ENCODE results near the gene KCNQ5.

KCNQ5 gene

DNA sequence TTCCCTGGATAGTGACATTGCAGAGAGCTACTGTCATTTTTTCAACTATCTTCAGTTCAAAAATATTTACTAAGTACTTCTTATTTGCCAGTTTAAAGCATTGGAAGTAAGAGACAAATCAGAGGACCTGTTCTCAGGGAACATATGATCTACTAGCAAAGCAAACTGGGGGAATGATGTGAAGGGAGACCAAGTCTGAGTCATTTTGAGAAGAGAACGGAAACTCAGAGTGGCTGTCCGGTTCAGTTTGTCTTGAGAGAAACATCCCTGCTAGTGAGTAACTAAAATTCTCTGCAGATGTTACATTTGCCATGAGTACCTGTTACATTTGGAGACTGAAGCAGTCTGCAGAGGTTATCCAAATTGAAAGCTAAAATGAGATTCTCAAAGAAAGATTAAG lies 118.3 kb downstream of the KCNQ5 start:
- DNase-seq (ENCODE audit: low read depth, low spot score), result no peak

DNA sequence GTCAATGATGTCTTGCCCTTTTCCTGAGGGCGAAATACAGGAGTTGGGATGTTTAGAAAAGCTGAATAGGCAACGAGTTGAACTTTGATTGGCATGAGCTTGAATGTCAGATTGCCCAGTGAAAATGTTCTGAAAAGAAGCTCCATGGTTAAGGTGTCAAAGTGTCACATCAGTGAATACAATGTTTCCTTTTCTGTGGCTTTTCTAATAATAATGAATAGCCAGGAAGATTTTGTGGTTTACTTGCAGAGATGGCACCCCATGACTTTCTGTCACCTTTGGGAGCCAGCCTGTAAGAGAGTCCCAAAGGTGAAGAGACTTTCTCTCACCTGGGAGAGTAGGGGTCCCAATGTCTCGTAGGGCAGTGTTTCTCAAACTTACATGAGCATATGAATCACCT lies 119.2 kb downstream of the KCNQ5 start:
- DNase-seq (ENCODE audit: low read depth, low spot score), result no peak

GRCh38 chr6:72742001-72742673 lies 120.3 kb downstream of the KCNQ5 start:
- no peak for DNase-seq (ENCODE audit: low read depth, low spot score)

DNA sequence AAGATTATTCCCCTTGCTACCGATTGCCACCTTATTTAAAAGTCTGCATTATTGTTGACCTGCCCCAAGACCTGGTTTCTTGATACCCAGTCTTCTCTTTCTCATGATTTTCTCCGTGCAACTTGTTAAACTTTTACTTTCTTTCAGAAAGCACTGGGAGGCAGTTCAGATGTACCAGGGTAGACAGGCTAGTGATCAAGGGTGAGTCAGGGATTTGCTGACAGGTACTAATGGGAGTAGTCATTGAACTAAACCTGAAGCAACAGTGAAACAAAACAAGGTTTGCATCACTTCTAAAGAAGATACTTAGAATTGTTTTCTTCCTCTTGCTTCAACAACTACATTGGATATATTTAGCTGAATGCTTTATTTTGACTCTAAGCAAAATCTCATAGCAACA lies 124.4 kb downstream of the KCNQ5 start:
- no peak for DNase-seq (ENCODE audit: low read depth, low spot score)

GRCh38 chr6:72748759-72749158 lies 126.9 kb downstream of the KCNQ5 start:
- no peak for DNase-seq (ENCODE audit: low read depth, low spot score)

DNA sequence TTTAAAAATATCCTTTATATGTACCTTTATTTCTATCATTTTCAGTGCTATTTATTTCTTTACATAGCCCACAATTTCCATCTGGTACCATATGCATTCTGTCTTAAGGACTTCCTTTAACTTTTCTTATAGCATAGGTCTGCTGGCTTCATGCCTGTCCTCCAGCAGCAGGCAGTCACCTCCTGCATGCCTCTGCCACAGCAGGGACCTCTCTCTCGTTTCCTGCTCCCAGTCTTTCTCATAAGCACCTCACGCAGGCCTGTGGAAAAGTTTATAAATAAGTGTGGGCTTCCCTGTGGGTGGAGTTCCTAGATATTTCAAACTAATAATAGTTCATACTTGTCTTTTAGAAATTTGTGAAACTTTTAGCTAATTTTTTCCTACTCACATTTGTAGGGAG lies 133.9 kb downstream of the KCNQ5 start:
- no peak for DNase-seq (ENCODE audit: low read depth, low spot score)

DNA sequence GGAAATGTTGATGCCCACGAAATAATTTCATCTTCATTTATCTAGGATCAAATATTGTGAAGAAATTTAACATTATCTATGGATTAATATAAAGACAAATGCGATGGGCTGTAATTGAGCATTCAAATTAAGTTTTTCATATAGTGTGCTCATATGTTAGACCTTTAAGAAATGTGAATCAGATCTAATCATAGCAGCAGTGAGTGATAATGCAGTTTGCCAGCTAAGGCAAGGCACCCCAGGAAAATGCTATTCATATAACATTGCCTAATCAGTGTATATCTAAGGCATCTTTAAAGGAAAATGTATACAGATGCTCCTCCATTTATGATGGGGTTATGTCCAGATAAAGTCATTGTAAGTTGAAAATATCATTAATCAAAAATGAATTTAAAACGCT lies 135.2 kb downstream of the KCNQ5 start:
- no peak for DNase-seq (ENCODE audit: low read depth, low spot score)

GRCh38 chr6:72757926-72758325 lies 136.1 kb downstream of the KCNQ5 start:
- DNase-seq (ENCODE audit: low read depth, low spot score), result no peak

DNA sequence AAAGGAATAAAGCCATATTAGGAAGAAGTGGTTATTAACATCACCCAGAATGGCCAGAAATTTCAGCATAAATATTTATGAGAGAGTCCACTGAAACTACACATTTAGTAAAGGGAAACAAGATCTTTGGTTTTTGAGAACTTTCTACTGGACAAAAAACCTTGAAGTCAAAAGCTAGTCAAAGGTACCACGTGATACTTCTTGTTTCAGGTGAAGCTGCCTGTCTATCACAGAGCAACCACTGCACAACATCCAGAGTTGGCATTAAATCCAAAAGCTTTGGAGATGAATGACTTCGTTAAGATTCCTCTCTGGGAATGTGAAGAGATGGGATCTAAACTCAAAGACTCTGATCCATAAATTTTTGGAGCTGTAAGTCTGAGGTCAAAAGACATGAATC lies 137.0 kb downstream of the KCNQ5 start:
- DNase-seq (ENCODE audit: low read depth, low spot score), result no peak

DNA sequence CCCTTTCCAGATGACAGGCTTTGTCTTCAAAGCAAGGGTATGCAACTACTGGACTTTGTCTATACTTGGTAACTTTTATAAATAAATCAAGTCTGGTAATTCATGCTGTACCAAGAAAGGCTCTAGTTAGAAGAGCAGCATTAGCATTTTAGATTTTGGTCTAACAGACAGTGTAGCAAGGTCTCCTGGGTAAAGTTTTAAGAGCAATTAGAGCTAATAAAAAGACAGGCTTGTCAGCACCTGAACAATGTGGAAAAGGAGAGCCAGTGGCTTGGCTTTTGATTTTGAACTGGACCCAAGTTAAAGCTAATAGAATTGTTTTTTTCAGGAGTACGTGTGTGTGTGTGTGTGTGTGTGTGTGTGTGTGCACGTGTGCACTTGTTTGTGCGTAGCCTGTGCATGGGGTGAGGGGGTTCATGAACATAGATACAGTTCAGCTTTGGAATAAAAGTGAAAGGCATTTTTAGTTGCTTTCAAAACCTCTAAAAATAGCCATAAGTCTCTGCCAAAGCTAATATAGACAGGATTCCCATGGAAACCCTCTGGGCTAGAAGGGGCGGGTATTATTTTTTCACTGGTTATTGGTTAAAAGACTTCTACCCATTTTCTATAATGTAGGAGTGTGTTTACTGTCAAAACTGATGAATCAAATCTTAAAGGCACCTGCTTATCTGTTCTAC lies 138.4 kb downstream of the KCNQ5 start:
- DNase-seq (ENCODE audit: low read depth, low spot score), result no peak

GRCh38 chr6:72761761-72762160 lies 139.9 kb downstream of the KCNQ5 start:
- DNase-seq (ENCODE audit: low read depth, low spot score), result peak; percentile 36

DNA sequence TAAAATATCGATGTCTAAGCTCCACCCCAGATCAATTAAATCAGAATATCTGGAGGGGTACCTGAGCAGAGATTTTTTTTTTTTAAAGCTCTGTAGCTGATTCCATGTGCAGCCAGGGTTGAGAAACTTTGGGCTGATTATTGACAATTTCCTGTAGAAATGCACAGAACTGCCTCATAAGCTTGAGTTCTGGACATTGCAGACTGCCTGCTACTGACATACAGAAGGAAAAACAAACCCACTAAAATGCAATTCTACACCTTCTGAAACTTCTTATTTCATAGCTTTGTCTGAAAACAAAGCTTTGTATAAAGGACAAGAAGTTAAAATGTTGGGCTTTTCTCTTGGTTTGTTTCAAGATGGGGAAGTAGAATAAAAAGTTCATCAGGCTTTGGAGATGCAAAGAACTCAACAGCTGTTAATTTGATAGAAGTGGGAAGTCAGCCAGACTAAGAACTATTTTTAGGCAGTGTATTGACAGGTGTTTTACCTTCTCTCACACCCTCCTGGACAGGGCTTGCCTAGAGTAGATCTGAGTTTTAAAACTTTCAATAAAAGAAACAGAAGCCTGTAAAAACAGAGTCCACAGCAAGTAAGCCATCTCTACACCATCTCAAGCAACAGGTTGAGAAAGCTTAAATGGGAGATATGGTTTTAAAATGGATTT lies 147.7 kb downstream of the KCNQ5 start:
- DNase-seq (ENCODE audit: low read depth, low spot score), result no peak

- no peak for DNase-seq (ENCODE audit: low read depth, low spot score)
Observed at GRCh38 chr6:72770959-72771358, 149.1 kb downstream of the KCNQ5 start.

DNA sequence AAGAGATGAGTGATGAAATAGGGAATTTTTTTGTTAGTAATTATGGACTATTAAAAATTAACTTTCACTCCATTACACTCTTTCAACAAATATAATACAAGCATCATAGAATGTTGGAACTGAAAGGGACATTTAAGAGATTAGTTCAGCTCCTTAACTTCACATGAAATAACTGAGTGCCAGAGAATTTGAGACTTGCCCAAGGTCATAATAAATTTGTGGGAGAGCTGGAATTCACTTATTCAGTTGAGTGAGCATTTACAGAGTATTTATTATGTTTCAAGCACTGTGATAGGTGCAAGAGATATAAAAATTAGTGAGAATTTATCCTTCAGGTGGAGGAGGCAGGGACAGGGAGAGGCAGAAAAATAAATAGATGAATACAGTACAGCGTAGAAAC lies 154.6 kb downstream of the KCNQ5 start:
- DNase-seq (ENCODE audit: low read depth, low spot score), result no peak

- DNase-seq (ENCODE audit: low read depth, low spot score), result no peak
Observed at GRCh38 chr6:72781624-72782023, 159.8 kb downstream of the KCNQ5 start.

DNA sequence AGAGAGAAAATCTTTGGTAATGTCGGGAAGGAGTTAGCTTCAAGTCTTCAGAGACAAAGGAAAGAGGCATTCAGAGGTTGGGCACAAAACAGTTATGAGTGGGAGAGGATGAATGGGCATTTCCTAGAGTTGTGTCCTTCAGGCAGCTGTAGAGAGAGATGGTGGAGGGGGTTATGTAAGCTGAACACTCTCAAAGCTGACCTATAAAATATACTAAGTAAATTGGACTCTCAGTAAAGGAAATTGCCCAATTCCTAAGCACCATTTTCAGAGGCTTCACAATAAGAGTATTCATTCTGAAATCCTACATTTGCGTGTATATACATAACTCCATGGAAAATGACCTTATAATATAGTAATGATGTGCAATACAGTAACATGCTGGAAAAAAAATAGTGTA lies 161.2 kb downstream of the KCNQ5 start:
- no peak for DNase-seq (ENCODE audit: low read depth, low spot score)

DNA sequence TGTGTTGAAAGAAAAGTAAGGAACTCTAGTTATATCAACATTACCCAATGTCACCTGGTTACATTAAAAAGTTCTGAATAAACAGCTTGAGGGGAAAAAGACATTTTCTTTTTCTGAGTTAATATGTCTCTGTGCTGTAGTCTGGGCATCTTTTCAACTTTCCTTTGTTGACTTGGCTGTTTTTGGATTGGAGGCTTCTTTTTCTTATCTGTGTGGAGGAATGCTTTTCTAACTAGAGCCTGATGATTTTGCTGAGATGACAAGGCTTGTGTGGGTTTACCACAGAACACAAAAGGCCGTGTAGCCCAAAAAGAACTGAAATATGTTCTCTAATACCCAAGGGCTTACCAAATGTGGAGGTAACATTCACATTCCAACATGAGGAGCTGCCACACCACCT lies 161.8 kb downstream of the KCNQ5 start:
- no peak for DNase-seq (ENCODE audit: low read depth, low spot score)

GRCh38 chr6:72784071-72784470 lies 162.2 kb downstream of the KCNQ5 start:
- DNase-seq (ENCODE audit: low read depth, low spot score), result no peak

GRCh38 chr6:72784581-72784980 lies 162.7 kb downstream of the KCNQ5 start:
- DNase-seq (ENCODE audit: low read depth, low spot score), result peak; percentile 3

- peak; percentile 32 for DNase-seq (ENCODE audit: low read depth, low spot score)
Observed at GRCh38 chr6:72787391-72788031, 165.6 kb downstream of the KCNQ5 start.

DNA sequence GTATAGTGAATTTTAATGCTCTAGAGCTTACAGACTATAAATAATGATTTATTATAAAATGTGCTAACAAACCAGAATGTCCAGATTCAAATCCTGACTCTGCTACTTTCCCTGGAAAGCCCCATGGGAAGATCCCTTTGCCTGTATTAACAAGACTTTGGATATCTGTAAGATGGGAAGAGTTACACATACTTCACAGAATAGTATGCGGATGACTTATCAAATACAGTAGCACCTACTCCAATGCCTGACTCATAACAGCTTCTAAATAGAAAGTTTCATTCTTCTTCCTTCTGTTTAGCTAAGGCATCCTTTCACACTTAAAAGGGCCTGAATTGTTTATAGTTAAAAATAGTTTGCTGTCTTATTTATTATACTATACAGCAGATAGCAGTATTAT lies 166.3 kb downstream of the KCNQ5 start:
- DNase-seq (ENCODE audit: low read depth, low spot score), result no peak

- no peak for DNase-seq (ENCODE audit: low read depth, low spot score)
Observed at GRCh38 chr6:72789145-72789544, 167.3 kb downstream of the KCNQ5 start.

DNA sequence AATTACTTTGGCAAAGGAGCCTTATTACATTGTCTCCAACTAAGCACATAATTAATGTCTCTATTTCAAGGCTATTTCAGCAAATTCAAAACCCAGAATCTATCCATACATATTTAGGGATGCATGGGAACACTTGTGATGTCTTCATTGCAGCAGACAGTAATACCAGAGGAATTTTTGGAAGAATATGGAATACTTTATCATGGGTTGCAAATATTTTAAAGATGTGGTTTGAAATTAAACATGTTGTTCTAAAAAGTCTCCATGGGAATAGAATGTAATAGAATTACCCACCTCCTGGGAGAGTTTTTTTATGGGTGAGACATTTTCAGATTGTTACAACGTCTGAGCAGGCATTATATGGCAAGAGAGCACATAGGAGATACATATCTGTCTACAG lies 170.8 kb downstream of the KCNQ5 start:
- no peak for DNase-seq (ENCODE audit: low read depth, low spot score)

Data from ELF-1 (cell line).